ENCODE results near the gene ANXA11. TPM values are rescaled to one million over a fixed set of nuclear protein-coding genes. Genes with fewer than 3 reads are reported as not detected.

ANXA11 gene
- total RNA-seq, 6 donors from 2014 or later: 108 to 327 (median 194) TPM

GRCh38 chr10:80155696-80156215, 49.6 kb downstream of the ANXA11 start:
- H3K27me3 ChIP-seq: no peaks in the 10 kb centered on the region
- peaks cover 13 to 19% (median 15%) of the 10 kb centered on the region in 4 donors for H3K4me1 ChIP-seq
- ATAC-seq (ENCODE audit: low FRiP score in 2 of 2) (no peak), DNase-seq (no peak)
- no peaks in the 10 kb centered on the region for H3K9me3 ChIP-seq
- TF ChIP-seq POLR2AphosphoS5 (IDR thresholded peaks at IDR 0.05) (no peak), EP300 (IDR thresholded peaks at IDR 0.05) (no peak), POLR2A (IDR thresholded peaks at IDR 0.05) (no peak)
- TF ChIP-seq, protein P1, sequence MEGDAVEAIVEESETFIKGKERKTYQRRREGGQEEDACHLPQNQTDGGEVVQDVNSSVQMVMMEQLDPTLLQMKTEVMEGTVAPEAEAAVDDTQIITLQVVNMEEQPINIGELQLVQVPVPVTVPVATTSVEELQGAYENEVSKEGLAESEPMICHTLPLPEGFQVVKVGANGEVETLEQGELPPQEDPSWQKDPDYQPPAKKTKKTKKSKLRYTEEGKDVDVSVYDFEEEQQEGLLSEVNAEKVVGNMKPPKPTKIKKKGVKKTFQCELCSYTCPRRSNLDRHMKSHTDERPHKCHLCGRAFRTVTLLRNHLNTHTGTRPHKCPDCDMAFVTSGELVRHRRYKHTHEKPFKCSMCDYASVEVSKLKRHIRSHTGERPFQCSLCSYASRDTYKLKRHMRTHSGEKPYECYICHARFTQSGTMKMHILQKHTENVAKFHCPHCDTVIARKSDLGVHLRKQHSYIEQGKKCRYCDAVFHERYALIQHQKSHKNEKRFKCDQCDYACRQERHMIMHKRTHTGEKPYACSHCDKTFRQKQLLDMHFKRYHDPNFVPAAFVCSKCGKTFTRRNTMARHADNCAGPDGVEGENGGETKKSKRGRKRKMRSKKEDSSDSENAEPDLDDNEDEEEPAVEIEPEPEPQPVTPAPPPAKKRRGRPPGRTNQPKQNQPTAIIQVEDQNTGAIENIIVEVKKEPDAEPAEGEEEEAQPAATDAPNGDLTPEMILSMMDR (IDR thresholded peaks at IDR 0.05): no peak
- WGBS, 2 donors: 85 to 94% methylated on average over 8 of the region's 8 CpGs
- H3K36me3 ChIP-seq: peaks cover 15 to 88% (median 68%) of the 10 kb centered on the region in 4 donors
- no peak overlapping the region for H3K4me3 ChIP-seq
- peak overlapping the region in 2 of 4 donors; percentile 36 to 48 for H3K27ac ChIP-seq

GRCh38 chr10:80154978-80155695, 50.2 kb downstream of the ANXA11 start:
- TF ChIP-seq EP300 (IDR thresholded peaks at IDR 0.05) (no peak), POLR2AphosphoS5 (IDR thresholded peaks at IDR 0.05) (no peak), POLR2A (IDR thresholded peaks at IDR 0.05) (no peak)
- TF ChIP-seq, protein P1 (IDR thresholded peaks at IDR 0.05): no peak
- WGBS, 2 donors: 83 to 88% methylated on average over 10 of the region's 10 CpGs
- DNase-seq (no peak), ATAC-seq (ENCODE audit: low FRiP score in 2 of 2) (peak in 1 of 2 donors; percentile 39)
- Histone ChIP-seq H3K27ac (peak overlapping the region in 3 of 4 donors; percentile 36 to 50 (median 48)), H3K4me3 (no peak overlapping the region), H3K4me1 (peaks cover 13 to 19% (median 15%) of the 10 kb centered on the region in 4 donors), H3K9me3 (no peaks in the 10 kb centered on the region), H3K36me3 (peaks cover 15 to 86% (median 68%) of the 10 kb centered on the region in 4 donors), H3K27me3 (no peaks in the 10 kb centered on the region)

DNA sequence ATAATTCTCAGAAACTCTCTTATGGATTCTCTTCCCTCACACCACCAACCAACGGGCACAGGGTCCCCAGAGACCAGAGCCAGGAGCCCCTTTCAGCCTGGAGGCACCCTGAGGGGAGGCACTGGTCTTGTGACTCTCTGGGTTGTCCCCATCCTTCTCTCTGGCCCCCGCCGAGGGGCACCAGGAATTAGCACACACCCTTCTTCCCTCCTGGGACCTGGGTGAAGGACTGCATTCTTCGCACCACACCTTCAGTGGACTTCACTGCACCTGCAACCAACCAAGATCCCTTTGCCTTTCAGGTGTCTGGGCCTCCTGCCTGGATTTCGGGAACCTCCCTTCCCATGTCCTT, 50.7 kb downstream of the ANXA11 start:
- no peaks in the 10 kb centered on the region for H3K27me3 ChIP-seq
- no peak for ATAC-seq (ENCODE audit: low FRiP score in 2 of 2)
- peaks cover 13 to 18% (median 15%) of the 10 kb centered on the region in 4 donors for H3K4me1 ChIP-seq
- H3K36me3 ChIP-seq: peaks cover 15 to 84% (median 66%) of the 10 kb centered on the region in 4 donors
- TF ChIP-seq POLR2A (IDR thresholded peaks at IDR 0.05) (no peak), POLR2AphosphoS5 (IDR thresholded peaks at IDR 0.05) (no peak), EP300 (IDR thresholded peaks at IDR 0.05) (no peak)
- TF ChIP-seq, protein P1 (IDR thresholded peaks at IDR 0.05): no peak
- peak overlapping the region in 3 of 4 donors; percentile 18 to 50 (median 36) for H3K27ac ChIP-seq
- whole genome bisulfite sequencing, 2 donors: 85 to 93% methylated on average over 5 of the region's 5 CpGs
- no peaks in the 10 kb centered on the region for H3K9me3 ChIP-seq
- no peak overlapping the region for H3K4me3 ChIP-seq
- no peak for DNase-seq

- 67 to 100% methylated on average over 3 of the region's 3 CpGs for WGBS, 2 donors
- H3K9me3 ChIP-seq: no peaks in the 10 kb centered on the region
- peaks cover 7 to 8% (median 8%) of the 10 kb centered on the region in 4 donors for H3K4me1 ChIP-seq
- H3K36me3 ChIP-seq: peaks cover 15 to 78% (median 64%) of the 10 kb centered on the region in 4 donors
- peak overlapping the region in 1 of 4 donors; percentile 23 for H3K27ac ChIP-seq
- no peak for ATAC-seq (ENCODE audit: low FRiP score in 2 of 2)
- no peak for TF ChIP-seq POLR2AphosphoS5 (IDR thresholded peaks at IDR 0.05)
- no peak for TF ChIP-seq POLR2A (IDR thresholded peaks at IDR 0.05)
- no peak for TF ChIP-seq EP300 (IDR thresholded peaks at IDR 0.05)
- TF ChIP-seq, protein P1 (IDR thresholded peaks at IDR 0.05): no peak
- no peak for DNase-seq
- no peaks in the 10 kb centered on the region for H3K27me3 ChIP-seq
- H3K4me3 ChIP-seq: no peak overlapping the region
Observed at GRCh38 chr10:80153460-80153859, 51.9 kb downstream of the ANXA11 start.

Measured in upper lobe of left lung (tissue), 6 donors.